Measurements from ENCODE around the gene MAP4K4.

The MAP4K4 gene

DNA sequence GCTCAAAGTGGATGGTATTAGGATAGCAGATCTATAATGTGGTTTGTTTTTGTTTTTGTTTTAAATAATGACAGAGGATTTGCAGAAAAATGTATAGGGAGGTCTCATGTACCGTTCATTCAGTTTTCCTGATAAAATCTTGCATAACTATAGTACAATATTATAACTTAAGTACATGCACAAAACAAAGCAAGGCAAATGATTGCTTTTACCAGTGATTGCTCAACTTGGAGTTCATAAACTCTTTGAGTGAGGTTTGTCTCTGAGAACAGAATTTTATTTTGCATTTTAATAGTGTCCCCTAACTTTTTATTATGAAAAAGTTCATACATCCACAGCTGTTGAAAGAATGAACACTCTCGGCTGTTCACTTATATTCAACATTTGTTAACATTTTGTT is 96.6 kb downstream of the MAP4K4 start:
- FAIRE-seq: no peak

DNA sequence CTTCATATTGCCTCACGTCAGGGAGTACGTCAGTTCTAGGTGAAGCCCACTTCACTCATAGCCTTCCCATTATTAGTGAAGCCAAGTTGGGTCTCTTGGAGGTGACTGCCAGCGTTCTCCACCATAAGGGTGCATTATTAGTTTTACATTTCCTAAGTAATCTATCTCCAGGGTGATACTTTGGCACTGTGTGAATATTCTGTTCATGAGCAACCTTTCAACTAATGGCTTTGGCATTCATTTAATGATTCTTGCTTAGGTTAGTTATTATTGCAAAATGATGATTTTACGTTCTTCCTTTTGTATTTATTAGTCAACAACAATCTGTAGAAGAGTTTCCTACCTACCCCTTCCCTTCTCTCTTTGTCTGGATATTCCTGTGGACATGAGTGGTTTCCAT is 97.5 kb downstream of the MAP4K4 start:
- no peak for FAIRE-seq

DNA sequence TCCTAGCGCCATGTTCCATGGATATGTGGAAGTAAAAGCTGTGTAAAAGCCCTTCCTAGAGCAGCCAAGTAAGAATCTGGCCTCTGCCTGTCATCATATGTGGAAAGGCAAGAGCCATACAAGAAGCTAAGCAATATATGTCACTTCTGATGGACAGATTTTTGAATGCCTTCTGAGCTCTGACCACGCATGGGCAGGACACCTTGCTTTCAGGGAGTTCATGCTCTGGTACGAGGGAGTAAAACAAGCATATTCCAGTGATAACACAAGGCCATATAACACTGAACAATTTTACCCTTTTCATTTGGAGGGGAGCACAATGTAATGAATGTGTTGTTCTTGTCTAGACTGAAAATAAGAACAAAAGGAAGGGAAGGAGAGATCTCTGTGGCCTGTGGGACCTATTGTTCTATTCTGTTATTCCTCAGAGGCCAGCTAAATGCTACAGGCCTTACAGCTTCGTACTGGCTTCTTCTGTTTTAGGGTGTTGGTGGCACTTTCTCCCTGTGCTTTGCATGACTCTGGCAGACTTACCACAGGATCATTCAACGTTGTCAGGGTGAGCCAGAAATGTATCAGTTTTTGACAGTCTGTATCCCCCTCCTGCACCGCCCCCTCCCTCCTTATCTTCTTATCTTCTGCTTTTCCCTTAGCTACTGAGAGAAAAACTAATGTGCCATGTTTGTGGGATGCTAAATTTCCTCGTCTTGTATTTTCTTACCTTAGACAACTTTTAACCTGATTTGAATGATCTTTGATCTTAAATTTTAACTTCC is 99.5 kb downstream of the MAP4K4 start:
- no peak for FAIRE-seq

DNA sequence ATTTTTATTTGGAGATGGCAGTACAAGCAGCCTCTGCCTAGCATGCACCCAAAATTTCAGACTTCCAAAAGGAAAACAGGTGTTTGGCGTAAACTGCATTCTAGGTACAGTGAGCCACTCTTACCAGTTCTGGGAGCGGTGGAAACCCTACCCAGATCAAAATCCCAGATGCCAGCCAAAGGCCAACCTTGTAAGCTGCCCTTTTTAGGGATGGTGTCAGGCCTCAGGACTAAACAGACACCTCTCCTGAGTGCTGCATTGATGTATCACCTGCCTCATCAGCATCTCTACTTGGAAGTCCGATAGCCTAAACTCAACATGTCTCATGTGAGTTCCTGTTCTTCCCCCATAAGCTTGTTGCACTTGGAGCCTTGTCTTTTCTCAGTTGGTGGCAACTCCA is 104.0 kb downstream of the MAP4K4 start:
- no peak for FAIRE-seq

DNA sequence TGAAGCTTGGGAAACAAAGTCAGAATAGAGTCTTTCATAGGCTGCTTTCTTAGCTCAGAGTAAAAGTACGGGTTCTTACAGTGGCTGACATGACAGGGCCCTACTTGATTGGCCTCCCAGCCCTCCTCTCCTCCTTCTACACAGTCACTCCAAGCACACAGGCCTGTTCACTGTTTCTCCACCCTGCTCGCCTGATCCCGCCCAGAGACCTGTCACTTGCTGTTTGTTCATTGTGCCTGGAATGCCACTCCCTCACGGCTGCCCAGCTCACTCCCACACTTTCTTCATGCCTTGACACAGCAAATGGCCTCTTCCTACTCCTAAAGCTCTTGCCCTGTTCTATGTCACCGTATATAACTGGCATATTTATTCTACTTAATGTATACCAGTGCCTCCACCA is 104.8 kb downstream of the MAP4K4 start:
- no peak for FAIRE-seq

DNA sequence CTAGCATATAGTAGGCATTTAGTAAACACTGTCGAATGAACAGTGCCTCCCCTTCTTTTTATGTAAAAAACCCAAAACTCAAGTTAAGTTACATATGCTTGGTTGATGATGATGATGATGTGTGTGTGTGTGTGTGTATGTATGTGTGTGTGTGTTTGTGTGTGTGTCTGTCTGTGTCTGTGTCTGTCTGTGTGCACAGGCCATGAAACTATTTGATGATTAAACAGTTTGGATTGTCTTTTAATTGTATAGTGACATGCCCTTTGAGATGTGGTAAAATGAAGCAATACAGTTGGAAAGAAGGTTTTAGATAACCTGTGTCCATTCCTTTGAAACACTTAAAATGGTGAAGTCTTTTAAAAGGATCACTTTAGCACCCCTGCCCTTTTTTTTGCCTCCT is 105.6 kb downstream of the MAP4K4 start:
- FAIRE-seq: no peak

DNA sequence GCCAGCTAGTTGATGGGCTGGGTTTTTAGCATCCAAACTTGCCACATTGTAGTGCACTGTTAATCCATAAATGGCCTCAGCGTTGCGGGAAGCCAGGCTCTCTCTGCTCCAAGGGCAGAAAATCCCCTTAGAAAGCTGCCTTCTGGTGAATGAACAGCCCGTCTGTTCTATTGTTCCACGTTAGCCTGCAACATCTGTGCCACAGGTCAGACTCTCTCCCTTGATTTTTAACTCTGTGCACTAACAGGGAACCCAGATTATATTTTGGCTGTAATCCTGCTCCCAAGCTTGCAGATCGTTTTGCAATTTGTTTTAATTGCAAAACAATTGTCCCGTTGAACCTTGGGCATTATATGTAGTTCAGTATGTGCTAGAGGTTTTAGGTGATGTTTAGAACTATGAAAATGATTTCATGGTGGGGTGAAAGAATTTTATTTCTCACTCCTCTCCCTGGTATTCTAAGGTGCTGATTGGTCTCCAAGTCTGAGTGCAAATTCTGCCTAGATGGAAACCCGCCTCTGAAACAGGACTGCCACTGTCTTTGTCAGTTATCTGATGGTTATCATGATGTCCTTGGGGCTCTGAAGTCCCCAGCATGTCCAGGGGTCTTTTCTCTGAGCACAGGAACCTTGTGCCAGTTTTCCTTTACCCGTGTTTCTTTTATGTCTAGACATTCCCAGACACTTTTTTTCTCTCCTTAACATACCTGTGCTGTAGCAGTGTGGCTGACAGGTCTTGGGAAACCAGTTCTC is 106.6 kb downstream of the MAP4K4 start:
- FAIRE-seq: no peak

DNA sequence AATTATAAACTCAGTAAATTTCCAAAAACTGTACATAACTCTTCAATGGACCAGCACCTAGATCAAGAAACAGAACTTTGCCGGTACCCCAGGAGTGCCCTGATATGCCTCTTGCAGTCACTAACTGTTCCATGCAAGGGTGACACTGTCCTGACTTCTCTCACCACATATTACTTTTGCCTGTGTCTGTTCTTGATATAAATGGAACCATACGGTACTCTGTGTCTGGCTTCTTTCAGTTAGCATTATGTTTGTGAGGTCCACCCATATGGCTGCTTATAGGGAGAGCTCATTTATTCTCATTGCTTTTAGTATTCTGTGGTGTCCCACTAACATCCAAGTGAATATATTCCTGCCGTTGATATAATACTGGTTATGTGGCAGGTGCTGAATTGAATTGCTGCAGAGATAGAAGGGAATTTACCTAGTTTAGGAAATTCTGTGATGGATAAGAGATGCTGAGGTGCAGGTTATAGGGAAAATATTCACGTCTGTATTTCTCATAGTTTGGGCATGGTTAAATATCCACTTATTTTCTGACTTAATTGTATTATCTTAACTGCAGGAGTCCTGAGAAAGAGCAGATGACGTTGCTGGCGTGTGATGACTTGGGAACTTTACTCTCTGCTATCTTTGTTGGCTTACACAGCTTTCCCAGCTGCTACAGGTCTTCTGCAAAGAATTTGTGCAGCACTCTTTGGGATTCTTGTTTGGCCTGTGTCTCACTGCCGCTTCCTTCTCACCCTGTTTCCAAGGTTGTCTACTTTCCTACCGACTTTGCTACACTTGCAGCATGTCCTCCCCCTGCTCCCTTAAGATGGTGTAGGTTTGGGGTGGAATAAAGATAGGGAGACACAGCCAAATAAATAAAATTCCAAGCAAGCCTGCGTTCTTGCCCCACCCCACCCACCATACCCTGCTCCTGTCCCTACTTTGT is 107.9 kb downstream of the MAP4K4 start:
- FAIRE-seq: no peak

DNA sequence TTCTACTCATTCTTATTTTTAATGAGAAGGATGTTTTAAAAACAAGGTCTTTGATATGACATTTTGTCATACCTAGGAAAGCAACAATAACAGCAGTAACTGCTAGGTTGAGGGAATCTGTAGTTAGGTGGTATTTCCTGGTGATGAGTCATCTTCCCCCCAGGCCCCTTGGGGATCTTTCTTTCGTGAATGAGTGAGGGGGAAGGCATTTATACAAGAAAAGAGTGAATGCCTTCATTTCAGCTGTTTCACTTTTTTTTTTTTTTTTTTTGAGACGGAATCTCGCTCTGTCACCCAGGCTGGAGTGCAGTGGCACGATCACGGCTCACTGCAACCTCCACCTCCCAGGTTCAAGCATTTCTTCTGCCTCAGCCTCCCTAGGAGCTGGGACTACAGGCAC is 108.6 kb downstream of the MAP4K4 start:
- FAIRE-seq: no peak

DNA sequence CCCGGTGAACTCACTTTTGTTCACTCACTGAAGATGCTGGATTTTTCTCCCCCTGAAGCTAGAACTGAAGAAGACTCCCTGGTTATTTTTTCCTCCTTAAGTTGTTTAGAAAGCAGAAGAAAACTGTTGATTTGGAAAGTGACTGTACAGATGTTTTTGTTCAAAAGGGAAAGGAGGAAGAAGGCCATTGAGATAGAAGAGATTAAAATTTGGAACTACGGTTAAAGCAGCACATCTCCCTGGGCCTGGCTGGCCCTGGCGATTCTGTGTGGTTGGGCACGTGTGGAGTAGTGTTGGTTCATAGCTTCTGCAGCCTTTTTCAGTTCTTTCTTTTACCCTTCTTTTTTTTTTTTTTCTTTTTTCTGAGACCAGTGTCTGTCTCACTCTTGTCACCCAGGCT is 109.2 kb downstream of the MAP4K4 start:
- no peak for FAIRE-seq

DNA sequence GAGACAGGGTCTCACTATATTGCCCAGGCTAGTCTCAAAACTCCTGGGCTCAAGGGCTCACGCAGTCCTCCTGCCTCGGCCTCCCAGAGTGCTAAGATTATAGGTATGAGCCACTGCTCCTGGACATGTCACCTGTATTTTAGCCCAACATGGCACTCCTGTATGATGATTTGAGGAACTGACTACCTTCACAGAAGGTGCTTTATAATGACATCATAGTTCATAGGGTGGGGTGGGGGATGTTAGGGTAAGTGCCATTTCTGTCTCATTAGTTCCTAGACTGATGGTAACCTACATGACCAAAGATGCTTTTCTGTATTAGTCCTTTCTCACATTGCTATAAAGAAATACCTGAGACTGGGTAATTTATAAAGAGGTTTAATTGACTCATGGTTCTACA is 109.7 kb downstream of the MAP4K4 start:
- no peak for FAIRE-seq

DNA sequence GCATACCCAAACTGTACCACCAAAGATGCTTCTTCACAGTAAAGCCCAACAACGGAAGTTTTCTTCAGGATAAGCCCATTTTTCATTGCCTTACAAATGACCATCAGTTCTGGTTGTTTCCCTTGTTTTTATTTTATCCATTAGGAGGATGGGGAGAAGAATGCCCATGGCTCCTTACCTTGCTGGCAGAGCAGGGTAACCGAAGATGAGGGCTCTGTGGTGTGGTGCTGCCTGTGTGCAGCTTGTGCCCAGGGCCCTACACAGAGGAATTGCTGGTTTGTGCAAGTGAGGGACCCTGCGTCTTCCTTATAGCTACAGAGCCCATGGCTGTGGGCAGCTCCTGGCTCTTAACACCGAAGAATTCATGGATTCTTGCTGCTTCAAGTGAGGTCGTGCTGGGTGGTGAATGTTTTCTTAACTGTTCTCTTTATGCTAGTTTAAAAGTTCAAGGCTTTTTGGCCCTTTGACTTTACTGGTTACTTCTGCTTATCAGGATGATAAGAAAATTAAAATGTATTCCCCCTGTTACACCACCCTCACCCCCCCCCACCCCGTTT is 110.6 kb downstream of the MAP4K4 start:
- no peak for FAIRE-seq

DNA sequence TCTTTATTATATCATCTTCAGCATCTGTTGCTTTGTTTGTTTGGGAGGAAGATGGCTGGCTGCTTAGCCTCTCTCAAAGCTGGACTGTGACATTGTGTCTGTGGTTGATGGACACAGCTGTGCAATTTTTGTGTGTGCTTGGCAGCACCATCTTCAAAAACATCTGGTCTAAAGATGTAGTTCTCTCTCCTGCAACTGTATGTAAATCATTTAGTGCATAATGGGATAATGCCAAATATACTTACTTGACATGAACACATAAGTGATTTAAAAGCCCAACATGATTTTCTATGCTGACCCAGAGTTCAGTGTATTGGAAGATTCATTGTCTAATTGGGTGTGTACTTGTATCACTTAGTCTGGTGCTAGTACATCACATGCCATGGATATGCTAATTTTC is 112.2 kb downstream of the MAP4K4 start:
- FAIRE-seq: no peak

DNA sequence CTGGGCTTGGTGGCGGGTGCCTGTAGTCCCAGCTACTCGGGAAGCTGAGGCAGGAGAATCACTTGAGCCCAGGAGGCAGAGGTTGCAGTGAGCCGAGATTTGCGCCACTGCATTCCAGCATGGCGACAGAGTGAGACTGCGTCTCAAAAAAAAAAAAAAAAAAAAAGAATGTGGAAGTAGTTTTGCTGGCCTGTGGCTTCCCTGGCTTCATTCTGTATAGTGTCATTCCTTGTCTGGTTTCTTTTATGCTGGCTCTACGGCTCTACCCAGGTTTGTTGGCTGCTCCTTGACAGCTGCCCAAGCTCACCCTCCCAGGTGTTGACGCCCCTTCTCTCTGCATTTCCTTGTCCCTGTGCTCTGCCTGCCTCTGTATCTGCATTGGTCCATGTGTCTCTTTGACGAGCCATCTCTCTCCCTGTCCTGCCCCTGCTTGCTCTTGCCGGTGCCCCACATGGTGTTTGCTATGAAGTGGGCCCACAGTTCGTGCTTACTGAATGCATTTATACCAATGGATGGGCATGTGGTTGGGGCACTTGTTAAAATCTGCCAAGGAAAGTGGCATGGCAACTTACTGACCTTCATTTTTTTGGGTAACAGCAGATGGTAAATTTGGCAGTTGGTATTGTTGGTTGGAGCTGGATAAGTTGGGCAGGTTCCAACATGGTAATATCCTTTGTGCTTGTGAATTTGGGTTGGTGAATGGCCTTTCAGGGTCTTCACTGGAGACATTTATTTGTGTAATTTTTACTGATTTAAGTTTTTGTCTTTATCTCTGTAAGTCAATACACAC is 113.9 kb downstream of the MAP4K4 start:
- no peak for FAIRE-seq

DNA sequence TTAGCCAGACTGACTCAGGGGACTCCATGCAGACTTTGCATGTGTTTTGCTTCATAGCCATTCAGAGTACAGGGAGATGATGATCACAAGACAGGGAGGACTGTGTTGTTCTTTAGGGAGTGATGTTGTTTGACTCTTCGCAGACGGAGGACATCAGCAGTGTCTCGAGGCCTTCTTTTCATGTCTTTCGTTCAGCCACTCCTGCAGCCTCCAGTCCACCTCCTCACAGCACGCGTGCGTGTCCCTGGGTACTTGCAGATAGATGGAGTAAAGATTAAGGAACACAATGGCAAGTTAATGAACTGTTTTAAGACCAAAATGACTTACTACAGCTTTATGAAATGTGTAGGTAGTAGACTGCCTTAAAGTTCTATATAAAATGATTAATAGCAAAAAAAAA is 114.7 kb downstream of the MAP4K4 start:
- FAIRE-seq: no peak

DNA sequence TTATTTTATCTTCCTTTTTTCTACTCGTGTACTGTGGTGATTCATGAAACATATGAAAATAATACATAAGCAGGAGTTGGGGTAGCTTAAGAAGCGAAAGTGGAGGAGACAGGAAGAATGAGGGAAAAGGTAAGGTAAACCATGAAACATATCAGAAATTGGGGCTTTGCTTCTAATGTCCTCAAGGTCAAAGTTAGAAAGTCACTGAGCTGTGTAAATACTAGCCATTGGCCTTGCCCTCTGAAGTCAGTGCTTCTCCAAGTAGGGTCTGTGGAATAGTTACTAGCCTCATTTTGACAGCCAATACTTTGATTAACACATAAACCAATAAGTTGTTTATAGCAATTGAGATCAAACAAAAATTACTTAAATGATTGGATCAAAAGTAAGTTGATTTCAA is 117.2 kb downstream of the MAP4K4 start:
- no peak for FAIRE-seq

DNA sequence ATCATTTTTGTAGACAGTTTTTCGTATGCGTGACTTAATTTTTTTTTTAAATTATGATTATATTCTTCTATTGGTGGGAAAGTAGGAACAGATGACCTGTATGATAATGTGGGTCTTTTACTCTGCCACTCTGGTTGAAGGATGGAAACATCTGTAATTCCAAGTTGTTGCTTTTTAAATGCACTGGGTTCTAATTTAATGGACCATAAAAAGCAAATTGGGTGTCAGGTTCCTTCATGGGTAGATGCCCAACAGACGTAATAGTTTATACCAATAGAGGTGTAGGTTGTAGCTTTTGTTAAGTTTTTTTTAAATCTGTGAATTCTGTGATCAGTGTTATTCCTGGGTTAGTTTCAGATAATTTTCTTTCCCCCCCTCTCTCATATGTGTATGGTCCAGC is 117.6 kb downstream of the MAP4K4 start:
- no peak for FAIRE-seq

DNA sequence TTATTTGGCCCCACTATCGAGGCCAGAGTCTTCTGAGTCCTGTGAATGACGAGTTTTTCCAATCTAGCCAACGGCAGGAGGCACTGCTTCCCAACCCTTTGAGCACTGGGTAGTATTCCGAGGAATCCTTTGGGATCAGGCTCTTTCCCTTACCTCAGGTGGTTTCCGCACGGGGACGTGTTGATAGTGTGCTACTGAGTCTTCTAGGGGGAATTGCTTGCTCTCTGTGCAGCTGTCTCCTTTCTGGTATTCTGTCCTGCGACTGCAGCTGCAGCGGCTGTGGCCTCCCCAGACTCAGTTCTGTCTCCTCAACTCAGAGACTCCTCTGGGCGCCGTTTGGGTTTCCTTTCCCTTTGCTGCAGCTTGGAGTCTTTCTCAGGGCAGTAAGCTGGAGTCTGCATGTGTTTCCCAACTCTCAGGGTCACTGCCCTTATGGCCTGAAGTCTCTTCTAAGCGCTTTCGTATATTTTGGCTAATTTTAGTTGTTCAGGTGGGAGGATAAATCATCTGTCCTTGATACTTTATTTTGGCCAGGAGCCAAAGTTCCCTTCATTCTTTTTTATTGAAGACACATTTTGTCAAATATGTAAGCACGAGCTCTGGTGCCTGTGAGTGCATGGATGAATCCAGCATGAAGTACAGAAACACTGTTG is 118.4 kb downstream of the MAP4K4 start:
- no peak for FAIRE-seq

DNA sequence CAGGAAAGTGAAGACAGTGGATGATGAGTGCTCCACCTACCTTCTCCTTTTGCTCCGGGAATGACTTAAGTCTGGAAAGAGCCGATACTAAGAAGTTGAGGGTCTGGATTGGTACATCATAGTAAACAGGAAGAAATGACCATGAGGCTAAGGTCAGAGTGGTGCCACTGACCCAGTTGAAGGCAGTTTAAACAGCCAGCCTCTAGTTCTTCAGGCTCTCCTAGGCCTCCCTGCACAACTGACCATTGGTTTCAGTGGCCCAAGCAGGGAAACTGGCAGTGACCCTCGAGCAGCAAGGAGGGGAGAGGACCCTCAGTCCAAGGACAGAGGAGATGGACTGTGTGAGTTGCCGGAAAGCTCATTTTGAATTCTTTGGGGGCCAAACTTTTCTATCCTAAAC is 119.1 kb downstream of the MAP4K4 start:
- no peak for FAIRE-seq

DNA sequence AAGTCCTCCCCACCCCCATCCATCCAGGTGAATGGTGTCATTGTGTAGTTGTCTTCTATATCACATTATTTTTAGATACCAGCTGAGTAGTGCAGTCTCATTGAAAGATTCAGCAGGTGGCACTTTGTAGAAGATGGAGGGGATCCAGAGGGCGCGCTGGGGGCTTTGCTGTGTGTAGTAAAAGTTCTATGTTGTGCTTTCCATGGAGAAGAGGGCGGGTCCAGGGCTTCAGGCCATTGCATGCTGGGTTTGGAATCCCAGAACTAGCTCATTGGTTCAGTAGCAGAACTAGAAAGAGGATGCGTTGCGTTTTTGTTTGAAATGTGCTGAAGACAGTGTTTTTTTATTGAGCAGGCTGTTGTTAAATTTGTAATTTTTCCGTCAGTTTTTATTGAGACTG is 120.0 kb downstream of the MAP4K4 start:
- no peak for FAIRE-seq

DNA sequence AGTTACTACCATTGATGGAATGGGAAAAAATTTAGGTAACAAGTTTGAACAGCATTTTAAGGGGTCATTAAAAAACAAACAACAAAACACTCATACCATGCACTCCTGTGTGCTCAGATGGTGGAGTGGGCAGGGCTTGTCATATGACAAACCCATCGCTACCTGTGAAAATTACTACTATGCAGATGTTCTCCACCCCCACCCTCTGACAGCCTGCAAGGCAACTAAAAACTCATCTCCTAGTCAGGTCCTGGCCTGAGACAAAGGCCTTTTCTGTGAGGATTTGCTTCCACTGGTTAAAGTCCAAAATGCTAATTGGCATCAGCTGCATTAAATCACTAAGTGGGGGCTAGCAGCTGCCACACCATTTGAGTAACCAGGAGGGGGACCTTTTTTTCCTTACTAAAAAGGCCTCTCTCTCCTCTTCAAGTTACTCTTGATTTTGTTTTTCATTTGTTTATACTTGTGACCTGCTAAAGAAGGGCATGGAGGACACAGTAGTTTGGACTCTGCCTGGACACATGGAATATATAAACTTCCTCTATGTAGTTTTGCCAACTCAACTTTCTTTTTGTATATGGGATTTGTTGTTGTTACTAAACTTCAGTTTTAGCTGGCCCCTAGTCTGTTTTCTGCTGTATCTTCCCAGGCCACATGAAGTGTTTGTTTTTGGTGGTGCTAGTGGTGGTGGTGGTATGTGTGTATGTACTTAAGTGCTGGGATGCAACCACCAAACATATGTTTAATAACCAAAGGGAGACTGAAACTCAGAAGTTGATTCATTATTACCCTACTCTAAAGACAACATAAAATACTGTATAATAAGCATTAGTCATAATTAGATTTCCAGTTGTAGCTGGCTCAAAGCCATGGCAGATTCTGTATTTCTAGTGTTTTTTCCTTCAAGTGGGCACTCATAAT is 121.3 kb downstream of the MAP4K4 start:
- no peak for FAIRE-seq

Data from TTC549 (cell line).